GM20000 (cell line): ENCODE measurements around the gene DRGX.

ENCODE experiments used
- DNase-seq: peaks from one replicate; pipeline ENCODE4 v3.0.0; 2012; ENCODE audit warnings: low spot score
- CTCF ChIP-seq: IDR thresholded peaks from 2 replicates; pipeline ENCODE4 v1.5.1; 2012; ENCODE audit warnings: mild to moderate bottlenecking, control low read depth; ENCODE audit errors: extremely low read depth, missing control alignments

DRGX gene

GRCh38 chr10:49365275-49365674 lies 30.6 kb downstream of the DRGX start:
- no peak for TF ChIP-seq CTCF
- DNase-seq = no peak

DNA sequence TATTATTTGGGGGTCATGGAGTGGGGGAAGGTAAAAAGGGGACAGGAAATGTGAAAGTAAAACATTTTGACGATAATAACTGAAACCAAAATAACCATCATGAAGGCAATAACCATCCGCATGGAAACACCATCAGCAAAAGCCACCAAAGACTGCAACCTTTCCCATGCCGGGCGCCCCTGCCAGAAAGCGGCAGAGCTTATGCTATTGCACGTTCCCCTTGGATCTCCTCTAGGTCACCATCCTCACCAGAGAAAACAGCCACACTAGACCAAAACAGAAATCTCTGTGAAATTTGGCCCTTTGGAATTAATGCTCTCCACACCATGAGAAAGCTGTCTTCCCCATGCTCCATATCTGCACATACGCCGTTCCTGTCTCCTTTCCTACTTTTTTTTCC lies 31.1 kb downstream of the DRGX start:
- no peak for TF ChIP-seq CTCF
- DNase-seq = no peak

DNA sequence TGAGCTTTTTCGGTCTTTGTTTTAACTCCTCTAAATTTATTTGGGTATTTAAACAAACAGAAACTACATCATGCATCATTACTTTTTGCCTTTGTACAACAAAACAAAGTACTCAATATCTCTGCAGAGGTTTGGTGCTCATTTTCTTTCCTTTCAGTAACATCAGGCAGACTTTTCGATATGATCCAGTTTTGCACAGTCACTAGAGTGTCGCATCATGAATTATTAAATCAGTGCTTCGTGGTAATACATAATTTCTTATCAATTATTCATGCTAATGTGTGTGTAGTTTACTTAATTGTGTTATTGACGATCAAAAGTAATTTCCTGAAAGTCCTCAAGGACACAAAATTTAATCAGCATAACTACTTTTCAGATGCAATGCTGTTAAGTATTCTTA lies 31.8 kb downstream of the DRGX start:
- TF ChIP-seq CTCF = no peak
- no peak for DNase-seq

DNA sequence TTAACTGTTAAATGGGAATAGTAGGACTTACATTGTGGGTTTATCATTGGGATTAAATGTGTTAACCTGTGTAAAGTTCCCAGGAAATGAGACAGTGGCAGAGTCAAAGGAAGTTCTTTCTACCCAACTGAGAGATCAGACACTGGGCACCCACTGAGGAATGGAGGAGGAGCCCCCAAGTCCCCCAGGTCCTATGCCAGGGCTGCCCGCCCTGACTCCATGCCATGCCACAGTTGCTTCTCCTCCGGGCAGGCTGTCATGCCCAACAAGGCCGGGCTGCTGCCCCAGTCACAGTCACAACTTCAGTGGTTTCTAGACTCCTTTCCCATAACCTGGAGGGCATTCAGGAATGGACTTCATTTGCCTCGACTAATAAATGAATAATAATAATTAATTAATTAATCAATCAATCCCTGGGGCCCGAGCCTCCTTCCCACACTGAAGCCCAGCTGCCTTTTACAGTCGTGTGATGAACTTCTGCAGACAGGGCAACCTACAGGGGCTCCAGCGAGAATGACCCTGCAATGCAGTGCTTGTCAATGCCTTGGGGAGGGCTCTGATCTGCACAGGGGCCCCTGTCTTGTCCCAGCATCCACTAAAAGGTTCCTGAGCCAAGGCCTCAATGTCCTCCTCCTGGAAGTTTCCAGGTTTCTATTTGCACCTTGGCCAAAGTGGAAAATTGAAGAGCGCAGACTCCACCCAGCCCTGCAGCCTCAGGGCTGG lies 32.4 kb downstream of the DRGX start:
- no peak for DNase-seq
- TF ChIP-seq CTCF = no peak

GRCh38 chr10:49362596-49363260 lies 33.2 kb downstream of the DRGX start:
- TF ChIP-seq CTCF = no peak
- peak; percentile 67 for DNase-seq

DNA sequence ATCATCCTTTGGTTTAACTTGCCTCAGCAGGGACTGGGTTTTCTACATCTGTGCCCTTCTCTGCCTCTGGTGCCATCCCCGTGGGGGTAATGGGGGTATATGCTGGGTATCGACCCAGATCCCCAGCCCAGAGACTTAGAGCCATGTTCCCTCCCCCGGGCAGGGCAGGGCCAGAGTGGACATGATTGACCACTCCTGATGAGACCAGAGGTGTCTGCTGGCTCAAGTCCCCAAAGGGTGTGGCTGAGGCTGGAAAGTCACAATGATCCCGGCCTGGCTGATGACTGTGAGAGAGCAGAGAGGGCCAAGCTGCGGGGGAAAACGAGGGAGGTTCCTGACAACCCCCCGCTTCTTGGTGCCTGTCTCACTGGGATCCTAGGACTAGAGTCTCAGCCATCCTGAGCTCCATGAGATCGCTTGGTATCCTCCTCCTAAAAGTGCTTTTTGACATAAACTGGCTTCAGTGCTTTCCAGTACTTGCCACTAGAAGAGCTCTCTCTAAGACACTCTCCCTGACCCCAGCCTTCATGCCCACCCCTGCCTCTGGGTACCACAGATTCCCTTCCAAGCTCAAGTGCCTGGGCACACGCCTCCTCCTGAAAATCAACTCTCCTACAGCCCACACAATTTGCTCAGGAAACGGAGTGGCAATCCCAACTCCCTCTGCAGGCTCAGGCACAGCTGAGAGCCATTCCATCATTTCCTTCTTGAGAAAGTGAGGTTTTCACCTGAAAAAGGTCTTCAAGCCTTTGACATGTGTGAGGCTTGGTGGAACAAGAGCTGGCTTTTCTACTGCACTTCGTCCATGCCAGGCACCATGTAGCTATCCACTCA lies 33.9 kb downstream of the DRGX start:
- TF ChIP-seq CTCF = no peak
- no peak for DNase-seq

DNA sequence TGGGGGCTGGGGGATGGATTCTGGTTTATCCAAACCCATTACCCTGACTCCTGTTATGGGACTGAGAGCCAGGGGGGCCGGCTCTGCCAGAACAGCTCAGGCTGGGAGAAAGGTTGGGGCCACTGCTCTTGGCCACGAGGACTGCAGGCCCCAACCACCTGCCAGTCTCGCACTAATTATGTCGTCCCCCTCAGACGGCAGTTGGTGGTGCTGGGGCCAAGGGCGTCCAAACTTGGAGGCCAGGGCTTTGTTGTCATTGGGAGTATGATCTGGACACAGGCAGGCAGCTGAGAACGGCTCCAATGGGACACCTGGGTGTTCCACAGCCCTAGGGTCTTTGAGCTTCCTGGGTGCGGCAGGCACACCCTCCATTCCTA lies 34.7 kb downstream of the DRGX start:
- no peak for TF ChIP-seq CTCF
- no peak for DNase-seq
